SIG-M5 (cell line): ENCODE measurements around the gene CEP89.
"Not testable (repeated sequence)": the region's sequence is repeated elsewhere in the genome, so short reads cannot be mapped to it uniquely, and the experiment has no call there.

Source experiments
- DNase-seq: peaks from one replicate; lab custom pipeline; 2025; lab: John Stamatoyannopoulos, UW

The CEP89 gene

GRCh38 chr19:32971715-32972540 lies at the start of gene CEP89, which contains the start of gene FAAP24:
TSS of gene CEP89 (minus strand) at chr19:32971958. CDS start at chr19:32971874, 84 bp downstream.
TSS of gene FAAP24 (plus strand) at chr19:32972242. CDS start at chr19:32973197, 955 bp downstream.
- DNase-seq, result peak; percentile 90

GRCh38 chr19:33010891-33011290 lies 39.1 kb upstream of the CEP89 start:
- not testable (repeated sequence) for DNase-seq

GRCh38 chr19:33008738-33009137 lies 37.0 kb upstream of the CEP89 start:
- DNase-seq, result no peak

- DNase-seq, result no peak
Measured at GRCh38 chr19:33005440-33005839, 33.7 kb upstream of the CEP89 start.

- DNase-seq, result not testable (repeated sequence)
Measured at GRCh38 chr19:33003424-33004024, 31.8 kb upstream of the CEP89 start.

GRCh38 chr19:33002126-33002865 lies 30.5 kb upstream of the CEP89 start:
- not testable (repeated sequence) for DNase-seq

- DNase-seq, result no peak
Measured at GRCh38 chr19:33000910-33001309, 29.2 kb upstream of the CEP89 start.

- no peak for DNase-seq
Measured at GRCh38 chr19:33000510-33000909, 28.8 kb upstream of the CEP89 start.

- no peak for DNase-seq
Measured at GRCh38 chr19:32998722-32999121, 27.0 kb upstream of the CEP89 start.

GRCh38 chr19:32997716-32998355 lies 26.1 kb upstream of the CEP89 start:
- DNase-seq, result no peak

GRCh38 chr19:32997061-32997464 lies 25.3 kb upstream of the CEP89 start:
- not testable (repeated sequence) for DNase-seq

GRCh38 chr19:32995966-32996365 lies 24.2 kb upstream of the CEP89 start:
- not testable (repeated sequence) for DNase-seq

GRCh38 chr19:32988724-32989123 lies 17.0 kb upstream of the CEP89 start:
- no peak for DNase-seq

GRCh38 chr19:32988254-32988653 lies 16.5 kb upstream of the CEP89 start:
- DNase-seq, result not testable (repeated sequence)

GRCh38 chr19:32982488-32982887 lies 10.7 kb upstream of the CEP89 start:
- DNase-seq, result not testable (repeated sequence)

GRCh38 chr19:32979807-32980206 lies 8.0 kb upstream of the CEP89 start:
- not testable (repeated sequence) for DNase-seq

GRCh38 chr19:32977813-32978212 lies 6.1 kb upstream of the CEP89 start:
- not testable (repeated sequence) for DNase-seq

- DNase-seq, result no peak
Measured at GRCh38 chr19:32977280-32977679, 5.5 kb upstream of the CEP89 start.

GRCh38 chr19:32976223-32976805 lies 4.6 kb upstream of the CEP89 start:
- DNase-seq, result no peak

GRCh38 chr19:32971012-32971595 lies 654 bp downstream of the CEP89 start:
- no peak for DNase-seq

- DNase-seq, result no peak
Measured at GRCh38 chr19:32969549-32969948, 2.2 kb downstream of the CEP89 start.
